ENCODE data around the gene LCP1.
"Not testable (repeated sequence)": the region's sequence is repeated elsewhere in the genome, so short reads cannot be mapped to it uniquely, and the experiment has no call there.

The LCP1 gene, protein sequence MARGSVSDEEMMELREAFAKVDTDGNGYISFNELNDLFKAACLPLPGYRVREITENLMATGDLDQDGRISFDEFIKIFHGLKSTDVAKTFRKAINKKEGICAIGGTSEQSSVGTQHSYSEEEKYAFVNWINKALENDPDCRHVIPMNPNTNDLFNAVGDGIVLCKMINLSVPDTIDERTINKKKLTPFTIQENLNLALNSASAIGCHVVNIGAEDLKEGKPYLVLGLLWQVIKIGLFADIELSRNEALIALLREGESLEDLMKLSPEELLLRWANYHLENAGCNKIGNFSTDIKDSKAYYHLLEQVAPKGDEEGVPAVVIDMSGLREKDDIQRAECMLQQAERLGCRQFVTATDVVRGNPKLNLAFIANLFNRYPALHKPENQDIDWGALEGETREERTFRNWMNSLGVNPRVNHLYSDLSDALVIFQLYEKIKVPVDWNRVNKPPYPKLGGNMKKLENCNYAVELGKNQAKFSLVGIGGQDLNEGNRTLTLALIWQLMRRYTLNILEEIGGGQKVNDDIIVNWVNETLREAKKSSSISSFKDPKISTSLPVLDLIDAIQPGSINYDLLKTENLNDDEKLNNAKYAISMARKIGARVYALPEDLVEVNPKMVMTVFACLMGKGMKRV

DNA sequence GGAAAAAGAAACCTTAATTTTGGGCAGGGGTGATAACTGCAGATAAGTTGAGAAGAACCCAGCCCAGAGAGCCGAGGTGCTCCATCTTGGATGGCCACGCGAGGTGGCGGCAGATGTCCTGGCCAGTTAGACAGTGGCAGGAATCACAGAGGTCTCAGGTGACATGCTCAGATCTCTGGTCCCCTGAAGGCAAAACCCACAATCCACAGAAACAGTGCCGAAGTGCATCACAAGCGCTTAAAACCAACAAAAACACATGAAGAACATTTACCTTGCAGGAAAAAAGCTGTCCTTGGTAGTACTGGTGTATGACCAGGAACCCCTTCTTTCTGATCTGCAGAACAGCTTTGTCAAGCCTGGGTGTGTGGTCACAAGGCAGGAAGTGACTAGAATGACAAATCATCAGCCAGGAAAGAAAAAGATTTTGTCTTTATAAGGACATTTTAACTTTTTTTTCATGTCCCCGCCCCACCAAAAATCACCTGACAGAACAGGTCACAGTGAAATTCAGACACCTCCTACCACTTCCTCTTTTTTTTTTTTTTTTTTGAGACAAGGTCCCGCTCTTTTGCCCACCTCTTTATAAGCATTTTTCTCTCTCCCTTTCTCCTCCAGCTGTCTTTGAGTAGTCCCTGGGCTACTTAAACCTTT is at the start of gene LCP1:
LCP1 (minus strand) TSS at position 338 of the 651 bp plus-strand sequence. CDS start 22,515 bp downstream, outside the sequence.
- DNase-seq, result peak; percentile 54 to 61

DNA sequence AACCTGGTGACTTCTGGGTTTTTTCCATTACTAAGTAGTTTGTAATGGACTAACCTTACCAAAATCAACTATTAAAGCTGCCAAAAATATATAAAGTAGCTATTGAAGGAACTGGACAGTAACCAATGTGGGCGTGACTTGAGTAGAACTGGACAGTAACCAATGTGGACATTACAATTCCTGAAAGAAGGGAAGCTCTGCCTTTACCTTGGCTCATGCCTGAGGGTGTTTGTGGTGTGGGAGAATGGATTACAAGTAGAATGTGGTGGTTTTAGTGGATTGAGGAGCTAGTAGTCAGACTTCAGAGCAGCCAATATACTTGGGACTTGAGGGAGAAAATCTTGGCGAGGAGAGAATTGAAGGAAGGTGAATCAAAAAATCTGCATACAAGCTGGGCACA is 47.3 kb upstream of the LCP1 start:
- no peak for DNase-seq

GRCh38 chr13:46220234-46220633 is 38.3 kb upstream of the LCP1 start:
- not testable (repeated sequence) for DNase-seq

GRCh38 chr13:46214741-46215140 is 32.8 kb upstream of the LCP1 start:
- not testable (repeated sequence) for DNase-seq

- DNase-seq, result no peak
Measured at GRCh38 chr13:46213242-46213641, 31.3 kb upstream of the LCP1 start.

GRCh38 chr13:46211483-46212351 is 29.7 kb upstream of the LCP1 start, which contains the start of gene LRRC63:
Gene LRRC63, plus strand, starts transcription at chr13:46211928. Its CDS starts 1,107 bp downstream, at chr13:46213035.
- DNase-seq, result peak; percentile 75 to 82

- DNase-seq, result peak in 1 of 2 donors; percentile 23
Measured at GRCh38 chr13:46211116-46211482, 29.1 kb upstream of the LCP1 start.

DNA sequence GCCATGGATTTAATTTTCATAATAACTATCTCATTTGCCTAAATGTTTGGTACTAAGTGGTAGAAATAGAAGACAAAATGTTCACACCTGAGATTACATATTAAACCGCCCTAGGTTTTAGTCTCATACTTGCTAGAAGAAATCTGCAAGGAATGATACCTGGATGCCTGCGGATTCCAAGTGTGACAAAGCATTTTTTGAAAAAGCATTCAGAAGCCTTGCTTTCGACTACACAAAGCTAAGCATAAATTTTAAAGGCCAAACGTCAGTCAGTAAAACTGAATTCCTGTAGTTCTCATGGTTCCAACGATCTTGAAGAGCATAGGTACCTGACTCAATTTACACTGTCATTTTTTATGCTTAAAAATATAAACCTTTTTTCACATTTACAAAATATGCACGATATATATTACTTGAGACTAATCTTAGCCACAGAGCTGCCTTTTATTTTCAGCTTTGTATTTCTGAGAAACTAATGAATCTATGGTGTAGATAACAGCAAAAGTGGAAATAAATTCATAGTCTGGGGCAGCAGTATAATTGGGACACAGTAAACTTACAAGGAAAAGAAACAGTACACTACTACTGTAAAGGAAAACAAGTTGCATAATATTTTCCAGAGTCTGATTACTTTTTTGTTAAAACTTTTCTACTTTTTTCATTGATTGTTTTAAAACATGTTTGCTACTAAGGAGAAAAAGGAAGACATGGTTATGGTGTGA is 28.5 kb upstream of the LCP1 start:
- no peak for DNase-seq

DNA sequence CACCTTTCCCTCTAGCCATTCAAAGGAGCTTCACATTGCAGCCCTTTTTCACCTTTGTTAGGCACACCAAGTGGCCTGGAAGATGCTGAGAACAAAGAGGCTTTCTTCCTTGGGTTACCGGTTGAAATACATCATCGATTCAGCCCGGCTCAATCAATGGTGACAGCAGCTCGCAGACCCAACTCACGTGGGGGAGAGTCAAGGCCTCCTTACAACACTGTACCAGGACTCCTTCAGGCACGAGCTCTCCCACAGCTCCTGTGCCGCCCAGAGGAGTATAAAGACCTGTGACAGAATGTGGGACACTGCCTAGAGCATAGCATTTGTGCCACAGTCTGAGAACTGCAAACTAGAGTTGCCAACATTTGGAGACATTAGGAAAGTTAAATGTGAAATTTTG is 25.9 kb upstream of the LCP1 start:
- DNase-seq, result no peak

DNA sequence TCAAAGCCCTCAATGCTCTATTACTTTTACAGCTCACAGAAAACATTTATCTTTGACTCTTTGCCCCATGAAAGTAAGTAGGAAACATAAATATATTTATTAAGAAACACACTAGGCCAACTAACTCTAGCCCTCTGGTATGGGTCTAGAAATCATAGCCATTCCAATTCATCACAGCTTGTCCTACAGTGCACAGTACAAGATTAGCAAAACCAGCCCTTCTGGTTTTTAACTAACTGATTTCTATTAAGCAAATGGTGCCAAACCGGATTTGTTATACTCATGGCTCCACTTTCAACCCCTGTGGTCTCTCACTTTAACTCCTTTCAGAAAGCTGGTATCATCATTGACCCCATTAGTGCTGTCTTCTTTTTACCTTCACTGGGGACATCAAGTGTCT is 24.2 kb upstream of the LCP1 start:
- DNase-seq, result no peak

DNA sequence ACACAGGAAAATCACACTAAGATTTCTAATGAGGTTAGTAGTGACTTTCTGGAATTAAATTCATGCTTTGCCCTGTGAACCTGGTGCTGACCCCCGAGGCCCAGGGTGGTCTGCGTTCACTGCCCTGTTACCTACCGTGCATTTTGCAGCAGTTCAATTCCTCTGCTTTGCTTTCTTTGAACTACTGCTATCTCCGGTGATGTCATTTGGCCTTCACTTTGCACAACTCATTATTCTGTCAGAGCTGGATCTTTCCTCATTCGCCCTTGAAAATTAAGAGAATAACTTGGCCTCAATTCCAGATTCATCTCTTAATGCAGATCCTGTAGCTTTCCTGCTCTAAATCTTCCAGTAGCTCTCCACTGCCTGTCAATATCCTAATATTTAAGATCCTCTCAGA is 21.0 kb upstream of the LCP1 start:
- no peak for DNase-seq

DNA sequence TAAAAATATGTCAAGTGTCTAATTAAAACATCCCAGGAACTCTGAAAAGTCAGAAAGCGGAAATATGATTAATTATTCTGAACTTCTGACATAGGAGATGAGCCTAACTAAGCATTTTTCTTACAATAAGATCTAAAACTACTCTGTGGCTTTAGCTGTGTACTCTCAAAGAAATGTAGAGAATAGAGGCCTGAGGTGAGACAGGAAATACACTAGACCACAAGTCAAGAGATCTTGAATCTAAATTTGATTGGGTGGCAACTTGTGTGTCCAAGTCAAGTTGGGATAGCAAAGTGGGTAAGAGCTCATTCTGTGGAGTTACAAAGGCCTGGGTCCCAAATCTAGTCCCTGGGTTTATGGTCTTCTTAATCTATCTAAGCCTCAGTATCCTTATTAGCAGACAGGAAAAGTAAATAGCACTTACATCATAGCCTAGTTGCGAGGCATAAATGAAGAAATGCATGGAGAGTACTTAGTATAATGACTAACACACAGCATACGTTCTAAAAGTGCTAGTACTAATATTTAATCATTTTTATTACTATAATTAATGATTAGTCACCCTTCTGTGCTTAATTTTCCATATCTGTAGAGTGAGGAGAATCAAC is 20.3 kb upstream of the LCP1 start:
- DNase-seq, result no peak

DNA sequence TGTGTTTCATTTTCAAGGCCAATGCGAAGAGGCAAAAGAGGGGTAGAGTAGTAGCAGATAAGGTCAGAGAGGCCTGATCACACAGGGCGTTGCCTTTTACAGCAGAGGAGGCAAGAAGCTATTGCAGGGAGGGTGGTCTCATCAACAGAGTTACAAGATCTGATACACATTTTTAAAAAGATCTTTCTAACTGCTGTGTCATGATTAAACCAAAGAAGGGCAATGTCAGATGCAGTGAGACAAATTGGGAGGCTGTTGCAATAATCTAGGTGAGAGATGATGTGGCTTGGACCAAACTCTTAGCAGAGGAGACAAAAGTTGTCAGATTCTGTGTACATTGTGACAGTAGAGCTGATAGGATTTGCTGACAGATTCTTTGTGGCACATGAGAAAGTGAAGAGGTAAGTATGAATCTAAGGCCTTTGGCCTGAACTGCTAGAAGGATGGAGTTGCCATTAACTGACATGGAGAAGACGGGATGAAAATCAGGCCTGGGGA is 16.8 kb upstream of the LCP1 start:
- DNase-seq, result no peak

DNA sequence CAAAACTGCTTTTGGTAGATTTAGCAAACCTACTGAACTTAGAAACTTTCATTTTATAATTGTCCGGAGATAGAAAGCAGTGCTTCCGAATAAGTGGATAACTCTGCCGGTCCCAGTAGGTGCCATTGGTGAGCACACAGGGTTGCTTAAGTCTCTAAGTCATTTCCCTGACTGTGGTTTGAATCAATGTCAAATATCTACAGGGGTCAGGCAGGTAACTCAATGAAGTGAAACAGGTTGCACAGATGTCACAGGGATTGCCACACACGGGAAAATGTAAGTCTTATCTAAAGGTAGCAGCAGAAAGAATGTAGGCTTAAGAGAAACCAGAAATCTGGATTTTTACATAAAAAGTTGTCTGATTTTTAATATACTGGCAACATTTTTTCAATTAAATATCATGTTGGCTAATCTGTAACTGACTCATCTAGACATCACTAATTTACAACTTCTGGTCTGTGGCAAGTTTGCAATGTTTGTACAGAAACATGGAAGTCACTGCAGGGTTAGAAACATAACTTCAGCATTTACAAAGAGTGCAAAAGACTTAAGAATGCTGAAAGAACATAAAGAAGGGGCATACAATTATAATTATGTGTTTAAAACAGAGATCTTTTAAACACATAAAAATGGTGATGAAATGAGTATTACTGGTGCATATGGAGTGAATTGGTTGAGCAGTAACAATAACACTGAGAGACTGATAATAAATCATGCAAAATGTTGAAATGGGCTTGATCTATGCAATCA is 15.5 kb upstream of the LCP1 start:
- DNase-seq, result no peak

DNA sequence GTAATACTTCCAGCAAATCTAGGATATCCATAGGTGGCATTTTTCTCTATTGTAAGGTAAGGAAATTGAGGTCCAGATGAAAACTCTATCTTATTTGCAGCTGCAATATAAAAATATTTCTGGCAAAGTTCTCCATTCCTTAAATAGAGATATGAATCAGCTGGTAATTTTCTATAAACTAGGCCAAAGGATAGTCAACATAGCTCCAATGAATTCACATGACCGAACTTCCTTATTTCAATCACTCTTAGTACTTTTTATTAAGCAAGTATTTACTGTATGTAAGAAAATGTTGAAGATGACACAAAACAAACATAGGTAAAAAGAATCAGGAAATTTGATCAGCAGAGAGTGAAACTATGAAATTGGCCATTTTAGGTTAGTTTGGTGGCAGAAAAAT is 13.0 kb upstream of the LCP1 start:
- DNase-seq, result no peak

GRCh38 chr13:46192412-46192811 is 10.4 kb upstream of the LCP1 start:
- DNase-seq, result no peak

GRCh38 chr13:46185634-46186033 is 3.7 kb upstream of the LCP1 start:
- no peak for DNase-seq

GRCh38 chr13:46184277-46184699 is 2.3 kb upstream of the LCP1 start:
- DNase-seq, result peak; percentile 72 to 75

GRCh38 chr13:46183018-46183946 is 1.3 kb upstream of the LCP1 start:
- no peak for DNase-seq

- no peak for DNase-seq
Measured at GRCh38 chr13:46182491-46182877, 507 bp upstream of the LCP1 start.
